SK-N-MC (cell line): ENCODE results near the gene AHSG.

Source experiments
- EZH2 ChIP-seq: fragments of 200-600 bp; sonication (generic); IDR thresholded peaks from one replicate; pipeline ENCODE4 v1.6.1; 2017; ENCODE audit warnings: antibody characterized with exemption
- POLR2AphosphoS5 ChIP-seq: IDR thresholded peaks from 2 replicates; pipeline ENCODE4 v1.6.1; 2012; ENCODE audit warnings: mild to moderate bottlenecking, low read depth, low read length, borderline replicate concordance

- TF ChIP-seq POLR2AphosphoS5 (no peak), EZH2 (no peak)
Measured at GRCh38 chr3:186582541-186582940, 30.3 kb upstream of the AHSG start.
